Measurements from ENCODE around the gene RPL22.

GRCh38 chr1:6171548-6172124, 27.8 kb downstream of the RPL22 start:
- TF ChIP-seq, protein P1, sequence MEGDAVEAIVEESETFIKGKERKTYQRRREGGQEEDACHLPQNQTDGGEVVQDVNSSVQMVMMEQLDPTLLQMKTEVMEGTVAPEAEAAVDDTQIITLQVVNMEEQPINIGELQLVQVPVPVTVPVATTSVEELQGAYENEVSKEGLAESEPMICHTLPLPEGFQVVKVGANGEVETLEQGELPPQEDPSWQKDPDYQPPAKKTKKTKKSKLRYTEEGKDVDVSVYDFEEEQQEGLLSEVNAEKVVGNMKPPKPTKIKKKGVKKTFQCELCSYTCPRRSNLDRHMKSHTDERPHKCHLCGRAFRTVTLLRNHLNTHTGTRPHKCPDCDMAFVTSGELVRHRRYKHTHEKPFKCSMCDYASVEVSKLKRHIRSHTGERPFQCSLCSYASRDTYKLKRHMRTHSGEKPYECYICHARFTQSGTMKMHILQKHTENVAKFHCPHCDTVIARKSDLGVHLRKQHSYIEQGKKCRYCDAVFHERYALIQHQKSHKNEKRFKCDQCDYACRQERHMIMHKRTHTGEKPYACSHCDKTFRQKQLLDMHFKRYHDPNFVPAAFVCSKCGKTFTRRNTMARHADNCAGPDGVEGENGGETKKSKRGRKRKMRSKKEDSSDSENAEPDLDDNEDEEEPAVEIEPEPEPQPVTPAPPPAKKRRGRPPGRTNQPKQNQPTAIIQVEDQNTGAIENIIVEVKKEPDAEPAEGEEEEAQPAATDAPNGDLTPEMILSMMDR (IDR thresholded peaks at IDR 0.05): no peak
- no peak for TF ChIP-seq POLR2A (IDR thresholded peaks at IDR 0.05)
- TF ChIP-seq POLR2AphosphoS5 (IDR thresholded peaks at IDR 0.05): no peak
- no peak for TF ChIP-seq EP300 (IDR thresholded peaks at IDR 0.05; ENCODE audit: low read depth)

Data from transverse colon (tissue), 4 donors.